NCI-H82 (cell line): ENCODE data around the gene PFDN1.
"Not testable (repeated sequence)": the region's sequence is repeated elsewhere in the genome, so short reads cannot be mapped to it uniquely, and the experiment has no call there.

Experiments used
- DNase-seq: peaks from one replicate; lab custom pipeline; 2025; lab: John Stamatoyannopoulos, UW

The PFDN1 gene

GRCh38 chr5:140302786-140303639 lies at the start of gene PFDN1:
Gene PFDN1 (minus strand): TSS chr5:140303101. CDS start chr5:140303073, 28 bp downstream.
- peak; percentile 96 for DNase-seq

- peak; percentile 82 for DNase-seq
Observed at GRCh38 chr5:140351609-140352334, 48.9 kb upstream of the PFDN1 start.

GRCh38 chr5:140349244-140349643 lies 46.3 kb upstream of the PFDN1 start:
- no peak for DNase-seq

- DNase-seq, result no peak
Observed at GRCh38 chr5:140348104-140348503, 45.2 kb upstream of the PFDN1 start.

- no peak for DNase-seq
Observed at GRCh38 chr5:140347360-140347759, 44.5 kb upstream of the PFDN1 start.

- DNase-seq, result peak; percentile 86
Observed at GRCh38 chr5:140346348-140347221, 43.7 kb upstream of the PFDN1 start, which contains the start of gene HBEGF. Gene HBEGF (minus strand): TSS chr5:140346603. CDS start chr5:140346328, 275 bp downstream.

GRCh38 chr5:140345919-140346347 lies 43.0 kb upstream of the PFDN1 start:
- peak; percentile 44 for DNase-seq

- DNase-seq, result no peak
Observed at GRCh38 chr5:140344683-140345423, 42.0 kb upstream of the PFDN1 start.

- DNase-seq, result not testable (repeated sequence)
Observed at GRCh38 chr5:140343849-140344248, 40.9 kb upstream of the PFDN1 start.

- DNase-seq, result no peak
Observed at GRCh38 chr5:140342896-140343295, 40.0 kb upstream of the PFDN1 start.

- DNase-seq, result no peak
Observed at GRCh38 chr5:140342287-140342686, 39.4 kb upstream of the PFDN1 start.

- DNase-seq, result no peak
Observed at GRCh38 chr5:140341591-140341990, 38.7 kb upstream of the PFDN1 start.

GRCh38 chr5:140340605-140341121 lies 37.8 kb upstream of the PFDN1 start:
- DNase-seq, result no peak

GRCh38 chr5:140339636-140340035 lies 36.7 kb upstream of the PFDN1 start:
- DNase-seq, result no peak

- DNase-seq, result no peak
Observed at GRCh38 chr5:140338908-140339307, 36.0 kb upstream of the PFDN1 start.

- DNase-seq, result no peak
Observed at GRCh38 chr5:140338336-140338735, 35.4 kb upstream of the PFDN1 start.

GRCh38 chr5:140337880-140338279 lies 35.0 kb upstream of the PFDN1 start:
- DNase-seq, result no peak

- DNase-seq, result no peak
Observed at GRCh38 chr5:140336388-140336787, 33.5 kb upstream of the PFDN1 start.

- no peak for DNase-seq
Observed at GRCh38 chr5:140331638-140332037, 28.7 kb upstream of the PFDN1 start.

- no peak for DNase-seq
Observed at GRCh38 chr5:140329739-140330481, 27.0 kb upstream of the PFDN1 start.
